IPS-15b (cell line): ENCODE results near the gene ARHGEF11.

Experiments used
- H3K27me3 ChIP-seq: one replicate; pipeline ENCODE4 v1.6.1; 2013; ENCODE audit warnings: low read length; ENCODE audit not compliant: control insufficient read depth, insufficient read depth
- H3K36me3 ChIP-seq: one replicate; pipeline ENCODE4 v1.6.1; 2013; ENCODE audit warnings: low read length; ENCODE audit not compliant: control insufficient read depth, insufficient read depth
- H3K4me1 ChIP-seq: one replicate; pipeline ENCODE4 v1.6.1; 2013; ENCODE audit warnings: mild to moderate bottlenecking, low read length; ENCODE audit not compliant: control insufficient read depth, insufficient read depth
- H3K4me3 ChIP-seq: one replicate; pipeline ENCODE4 v1.5.1; 2013; ENCODE audit warnings: low read depth, low read length
- H3K9ac ChIP-seq: one replicate; pipeline ENCODE4 v1.6.1; 2013; ENCODE audit warnings: low read depth, mild to moderate bottlenecking, low read length
- H3K9me3 ChIP-seq: one replicate; pipeline ENCODE4 v1.6.1; 2013; ENCODE audit warnings: mild to moderate bottlenecking, low read length; ENCODE audit not compliant: control insufficient read depth, insufficient read depth

Gene ARHGEF11

GRCh38 chr1:156947818-156948525, 97.6 kb downstream of the ARHGEF11 start:
- Histone ChIP-seq H3K9ac (no peak overlapping the region), H3K9me3 (no peaks in the 10 kb centered on the region), H3K4me3 (no peak overlapping the region), H3K27me3 (no peaks in the 10 kb centered on the region), H3K4me1 (no peaks in the 10 kb centered on the region), H3K36me3 (peaks cover 57% of the 10 kb centered on the region)

- Histone ChIP-seq H3K27me3 (no peaks in the 10 kb centered on the region), H3K4me3 (no peak overlapping the region), H3K9me3 (no peaks in the 10 kb centered on the region), H3K9ac (no peak overlapping the region), H3K36me3 (peaks cover 62% of the 10 kb centered on the region), H3K4me1 (no peaks in the 10 kb centered on the region)
Observed at GRCh38 chr1:156947127-156947526, 98.4 kb downstream of the ARHGEF11 start.

- Histone ChIP-seq H3K4me3 (no peak overlapping the region), H3K36me3 (peaks cover 65% of the 10 kb centered on the region), H3K4me1 (no peaks in the 10 kb centered on the region), H3K9me3 (no peaks in the 10 kb centered on the region), H3K27me3 (no peaks in the 10 kb centered on the region), H3K9ac (no peak overlapping the region)
Observed at GRCh38 chr1:156945881-156946661, 99.5 kb downstream of the ARHGEF11 start.

- Histone ChIP-seq H3K27me3 (no peaks in the 10 kb centered on the region), H3K4me1 (no peaks in the 10 kb centered on the region), H3K4me3 (no peak overlapping the region), H3K36me3 (peaks cover 77% of the 10 kb centered on the region), H3K9me3 (no peaks in the 10 kb centered on the region), H3K9ac (no peak overlapping the region)
Observed at GRCh38 chr1:156944848-156945247, 100.7 kb downstream of the ARHGEF11 start.

- H3K4me1 ChIP-seq: no peaks in the 10 kb centered on the region
- no peak overlapping the region for H3K9ac ChIP-seq
- no peaks in the 10 kb centered on the region for H3K27me3 ChIP-seq
- no peak overlapping the region for H3K4me3 ChIP-seq
- H3K9me3 ChIP-seq: no peaks in the 10 kb centered on the region
- peaks cover 83% of the 10 kb centered on the region for H3K36me3 ChIP-seq
Observed at GRCh38 chr1:156944268-156944667, 101.3 kb downstream of the ARHGEF11 start.

GRCh38 chr1:156943756-156944155, 101.8 kb downstream of the ARHGEF11 start:
- no peaks in the 10 kb centered on the region for H3K27me3 ChIP-seq
- H3K4me3 ChIP-seq: no peak overlapping the region
- peaks cover 88% of the 10 kb centered on the region for H3K36me3 ChIP-seq
- no peak overlapping the region for H3K9ac ChIP-seq
- H3K4me1 ChIP-seq: no peaks in the 10 kb centered on the region
- no peaks in the 10 kb centered on the region for H3K9me3 ChIP-seq

- H3K9ac ChIP-seq: no peak overlapping the region
- peaks cover 84% of the 10 kb centered on the region for H3K36me3 ChIP-seq
- no peaks in the 10 kb centered on the region for H3K27me3 ChIP-seq
- H3K4me1 ChIP-seq: no peaks in the 10 kb centered on the region
- no peaks in the 10 kb centered on the region for H3K9me3 ChIP-seq
- no peak overlapping the region for H3K4me3 ChIP-seq
Observed at GRCh38 chr1:156942576-156942975, 103.0 kb downstream of the ARHGEF11 start.

- H3K27me3 ChIP-seq: no peaks in the 10 kb centered on the region
- no peak overlapping the region for H3K9ac ChIP-seq
- no peaks in the 10 kb centered on the region for H3K9me3 ChIP-seq
- no peaks in the 10 kb centered on the region for H3K4me1 ChIP-seq
- H3K4me3 ChIP-seq: no peak overlapping the region
- peaks cover 82% of the 10 kb centered on the region for H3K36me3 ChIP-seq
Observed at GRCh38 chr1:156942176-156942575, 103.4 kb downstream of the ARHGEF11 start.

- peaks cover 82% of the 10 kb centered on the region for H3K36me3 ChIP-seq
- H3K9me3 ChIP-seq: no peaks in the 10 kb centered on the region
- H3K27me3 ChIP-seq: no peaks in the 10 kb centered on the region
- no peak overlapping the region for H3K4me3 ChIP-seq
- no peak overlapping the region for H3K9ac ChIP-seq
- no peaks in the 10 kb centered on the region for H3K4me1 ChIP-seq
Observed at GRCh38 chr1:156941675-156942074, 103.9 kb downstream of the ARHGEF11 start.

GRCh38 chr1:156939786-156940334, 105.7 kb downstream of the ARHGEF11 start:
- H3K4me3 ChIP-seq: no peak overlapping the region
- no peaks in the 10 kb centered on the region for H3K27me3 ChIP-seq
- no peaks in the 10 kb centered on the region for H3K4me1 ChIP-seq
- no peak overlapping the region for H3K9ac ChIP-seq
- H3K36me3 ChIP-seq: peaks cover 74% of the 10 kb centered on the region
- no peaks in the 10 kb centered on the region for H3K9me3 ChIP-seq

- Histone ChIP-seq H3K4me1 (no peaks in the 10 kb centered on the region), H3K27me3 (no peaks in the 10 kb centered on the region), H3K9ac (no peak overlapping the region), H3K9me3 (no peaks in the 10 kb centered on the region), H3K4me3 (no peak overlapping the region), H3K36me3 (peaks cover 65% of the 10 kb centered on the region)
Observed at GRCh38 chr1:156938813-156939212, 106.7 kb downstream of the ARHGEF11 start.

GRCh38 chr1:156937883-156938282, 107.7 kb downstream of the ARHGEF11 start:
- Histone ChIP-seq H3K4me1 (no peaks in the 10 kb centered on the region), H3K9me3 (no peaks in the 10 kb centered on the region), H3K36me3 (peaks cover 60% of the 10 kb centered on the region), H3K27me3 (no peaks in the 10 kb centered on the region), H3K9ac (no peak overlapping the region), H3K4me3 (no peak overlapping the region)
